Right forelimb (tissue), 1 donor: ENCODE measurements around the gene IL36A.

ENCODE experiments used
- DNase-seq: peaks from one replicate; pipeline ENCODE4 v3.0.0-alpha.2; 2018

The IL36A gene, protein sequence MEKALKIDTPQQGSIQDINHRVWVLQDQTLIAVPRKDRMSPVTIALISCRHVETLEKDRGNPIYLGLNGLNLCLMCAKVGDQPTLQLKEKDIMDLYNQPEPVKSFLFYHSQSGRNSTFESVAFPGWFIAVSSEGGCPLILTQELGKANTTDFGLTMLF

DNA sequence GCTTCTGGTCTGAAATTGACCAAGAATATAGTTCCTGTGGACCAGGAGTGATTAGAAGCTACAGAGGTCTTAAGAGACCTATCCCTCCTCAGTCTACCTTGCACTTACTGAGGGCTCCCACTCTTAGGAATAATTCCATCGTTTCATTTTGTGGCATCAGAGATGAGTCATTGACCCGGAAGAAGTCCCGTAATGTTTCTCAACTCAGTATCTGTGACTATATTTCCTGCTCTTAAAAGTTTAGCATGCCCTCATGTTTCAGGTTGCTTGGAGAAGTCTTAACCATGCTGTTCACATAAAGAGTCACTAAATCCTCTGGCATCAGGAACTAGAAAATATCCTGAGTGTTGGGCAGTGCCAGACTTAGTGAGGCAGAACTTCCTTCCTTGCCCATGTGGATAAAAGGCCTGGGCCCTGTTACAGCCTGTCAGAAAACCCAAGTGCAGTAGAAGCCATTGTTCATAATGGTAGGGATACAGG lies at the start of gene IL36A:
IL36A (plus strand) TSS at position 430 of the 480 bp plus-strand sequence. CDS start 413 bp downstream, outside the sequence.
- no peak for DNase-seq

DNA sequence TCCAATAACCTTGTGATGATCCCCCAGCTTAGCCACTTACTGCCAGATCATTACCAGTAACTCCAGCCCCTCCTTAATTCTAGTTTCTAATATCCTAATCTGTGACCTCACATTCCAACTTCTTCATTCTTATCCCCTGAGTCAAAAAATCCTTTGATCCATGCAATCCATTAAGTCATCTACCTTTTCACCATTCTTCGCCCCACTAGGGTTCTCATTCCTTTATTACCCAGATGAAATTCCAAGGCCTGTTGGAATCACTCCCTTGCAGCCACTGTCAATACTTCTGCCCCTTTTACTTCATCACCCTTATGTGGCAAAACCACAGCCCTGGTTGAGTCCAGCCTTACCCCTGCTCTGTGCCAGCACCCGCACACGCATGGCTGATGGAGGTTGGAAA lies 47.7 kb upstream of the IL36A start:
- DNase-seq: no peak

DNA sequence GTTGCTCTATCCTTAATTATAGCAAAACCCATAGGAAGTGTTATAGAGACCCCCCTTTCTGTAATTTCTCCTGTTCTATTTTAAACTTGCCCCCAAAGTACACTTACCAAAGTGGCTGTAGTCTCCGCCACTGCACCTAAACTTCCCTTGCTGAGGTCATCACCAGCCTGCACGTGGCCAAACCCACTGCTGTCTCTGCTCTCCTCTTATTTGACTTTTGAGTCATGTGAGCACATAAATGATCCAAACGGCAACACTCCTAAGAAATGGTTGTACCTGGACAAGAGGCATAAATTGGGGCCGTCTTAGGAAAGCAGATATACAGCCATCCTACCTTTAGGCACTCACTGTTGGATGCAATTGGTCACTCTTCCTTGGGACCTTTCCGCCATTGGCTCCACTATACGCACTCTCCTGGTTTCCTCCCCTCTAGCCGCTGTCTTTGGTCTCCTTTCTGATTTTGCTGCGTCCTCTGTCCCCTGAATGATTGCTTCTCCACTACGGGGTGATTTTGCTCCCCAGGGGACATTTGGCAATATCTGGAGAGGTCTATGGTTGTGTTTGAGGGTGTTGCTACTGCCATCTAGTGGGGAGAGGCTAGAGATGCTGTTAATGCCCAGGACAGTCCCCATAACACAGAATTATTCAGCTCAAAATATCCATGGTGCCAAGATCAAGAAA lies 46.7 kb upstream of the IL36A start:
- no peak for DNase-seq

DNA sequence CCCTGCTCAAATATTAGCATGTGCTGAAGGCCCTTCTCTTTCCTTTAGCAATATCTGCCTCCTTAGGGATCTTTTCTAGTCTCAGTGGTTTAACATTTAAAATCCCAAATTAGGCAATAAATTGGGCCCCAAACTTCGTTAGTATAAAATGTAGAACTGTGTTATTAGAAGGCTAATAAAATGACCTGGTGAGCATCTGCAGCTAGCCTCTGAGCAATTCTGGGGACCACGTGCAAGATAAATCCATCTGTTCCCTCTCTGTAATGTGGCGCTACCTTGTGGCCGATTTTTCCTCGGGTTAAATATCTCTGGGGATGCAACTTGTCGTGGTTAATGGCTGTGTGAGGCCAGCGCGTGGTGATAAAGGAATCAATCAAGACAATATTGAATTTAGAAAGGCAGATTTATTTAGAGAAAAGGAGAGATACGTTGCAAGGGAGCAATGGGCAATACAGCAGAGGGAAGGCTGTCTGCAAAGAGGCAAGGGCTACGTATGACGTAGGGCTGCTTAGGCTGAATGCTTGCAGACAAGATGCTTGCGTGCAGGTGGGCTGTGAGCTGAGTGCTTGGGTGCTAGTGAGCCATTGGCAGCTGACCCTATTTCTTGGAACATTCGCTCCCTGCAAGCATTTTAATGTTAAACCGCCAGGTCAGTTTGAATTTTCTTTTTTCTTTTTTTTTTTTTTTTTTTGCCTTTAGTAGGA lies 46.0 kb upstream of the IL36A start:
- no peak for DNase-seq

DNA sequence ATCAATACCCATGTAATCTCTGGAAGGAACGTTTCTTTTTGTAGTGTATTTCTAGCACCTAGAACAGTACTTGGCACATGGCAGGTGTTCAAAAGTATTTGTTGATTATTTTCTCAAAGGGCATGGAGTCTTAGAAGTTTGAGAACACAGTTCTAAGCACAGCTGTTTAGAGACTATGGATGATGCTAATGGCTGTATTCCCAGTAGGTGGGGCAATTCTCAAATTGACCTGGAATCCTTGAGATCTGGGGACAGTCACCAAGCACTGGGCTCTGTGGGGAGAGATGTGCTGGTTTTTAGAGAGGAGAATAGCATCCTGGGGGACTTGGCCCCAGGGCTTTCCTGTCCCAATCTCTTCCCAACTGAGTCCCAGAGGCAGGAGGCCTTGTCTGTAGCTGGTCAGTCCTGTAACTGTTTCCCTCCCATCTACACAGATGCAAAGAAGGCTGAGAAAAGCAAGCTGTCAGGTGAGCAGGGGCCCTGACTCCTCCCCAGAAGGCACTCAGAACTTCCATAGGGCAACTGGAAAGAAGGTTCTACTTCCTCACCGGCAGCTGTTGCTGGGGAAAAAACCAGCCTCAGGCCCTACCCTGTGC lies 44.9 kb upstream of the IL36A start:
- DNase-seq: no peak

DNA sequence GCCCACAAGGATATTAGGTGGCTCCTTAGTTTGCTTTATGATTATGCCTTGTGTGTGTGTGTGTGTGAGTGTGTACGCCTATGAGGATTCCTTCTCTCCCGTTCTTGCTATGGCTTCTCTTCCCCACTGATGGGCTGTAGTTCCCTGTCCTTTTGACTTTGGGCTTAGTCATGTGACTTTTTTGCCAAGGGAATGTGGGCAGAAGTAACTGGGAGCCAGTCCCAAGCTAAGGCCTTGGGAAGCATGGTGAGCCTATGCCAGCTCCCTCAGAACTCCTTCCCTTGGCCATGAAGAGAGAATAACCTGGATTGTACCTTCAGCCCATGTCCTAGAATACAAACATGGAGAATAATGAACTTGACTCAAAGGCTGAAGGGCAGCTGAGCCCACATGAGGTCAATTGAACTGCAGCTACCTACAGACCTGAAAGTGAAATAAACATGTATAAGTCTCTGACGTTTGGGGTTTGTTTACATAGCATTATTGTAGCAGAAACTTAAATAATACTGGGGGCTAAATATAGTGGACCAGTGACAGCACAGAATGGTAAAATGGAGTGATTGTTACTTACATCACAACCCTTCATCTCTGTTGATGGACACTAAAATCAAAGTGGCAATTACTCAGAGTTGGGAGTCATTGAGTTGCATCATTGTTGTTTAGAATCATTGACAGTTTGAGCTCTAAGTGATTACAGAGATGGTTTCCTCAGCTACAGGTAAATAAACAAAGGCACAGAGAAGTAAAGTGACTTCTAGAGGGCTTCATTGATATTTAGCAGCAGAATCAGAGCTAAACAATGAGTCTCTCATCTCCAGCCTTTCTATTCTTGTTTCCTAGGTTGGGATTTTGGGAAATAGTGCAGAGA lies 42.7 kb upstream of the IL36A start:
- DNase-seq: no peak

DNA sequence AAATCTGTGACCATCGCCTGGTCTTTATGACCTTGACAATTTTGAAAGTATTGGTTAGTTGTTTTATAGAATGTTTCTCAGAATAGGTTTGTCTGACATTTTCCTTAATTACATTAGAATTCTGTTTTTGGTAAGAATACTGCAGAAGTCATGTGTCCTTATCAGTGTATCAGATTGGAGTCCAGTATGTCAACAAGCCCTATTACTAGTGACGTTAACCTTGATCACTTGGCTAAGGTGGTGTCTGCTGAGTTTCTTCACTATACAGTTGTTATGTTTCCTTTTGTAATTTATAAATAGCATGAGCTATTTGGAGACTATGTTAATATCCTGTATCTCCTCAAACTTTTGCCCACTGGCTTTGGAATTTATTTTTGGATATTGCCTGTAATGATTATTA lies 38.2 kb upstream of the IL36A start:
- DNase-seq: no peak

DNA sequence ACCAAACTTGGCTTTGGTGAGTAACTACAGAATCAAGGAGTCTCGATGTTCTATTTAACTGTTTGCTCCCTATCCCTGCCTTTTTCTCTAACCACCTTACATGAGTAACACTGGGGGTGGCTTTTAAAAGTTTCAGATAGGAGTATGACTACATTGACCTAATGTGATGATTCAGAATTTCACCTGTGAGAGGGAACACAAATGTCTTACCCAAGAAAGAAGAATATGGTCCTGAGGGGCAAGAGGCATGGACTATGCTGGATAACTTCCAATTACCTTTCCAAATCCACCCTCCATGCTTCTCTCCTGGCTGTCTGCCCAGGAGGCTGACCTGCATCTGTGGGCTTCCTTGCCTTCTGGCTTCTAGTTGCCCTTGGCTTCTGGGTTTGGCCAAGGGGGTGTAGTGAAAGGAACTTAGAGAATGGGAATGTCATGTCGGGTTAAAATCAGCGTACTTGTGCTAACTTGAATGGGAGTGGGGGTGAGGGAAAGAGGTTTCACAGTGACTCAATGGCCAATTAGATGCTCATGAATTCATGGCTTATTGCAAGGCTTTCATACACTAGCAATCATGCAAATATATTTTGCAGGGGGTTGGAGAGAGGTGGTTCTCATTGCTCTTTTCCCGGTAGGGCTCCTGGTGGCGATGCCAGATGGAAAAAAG lies 32.7 kb upstream of the IL36A start:
- DNase-seq: no peak

DNA sequence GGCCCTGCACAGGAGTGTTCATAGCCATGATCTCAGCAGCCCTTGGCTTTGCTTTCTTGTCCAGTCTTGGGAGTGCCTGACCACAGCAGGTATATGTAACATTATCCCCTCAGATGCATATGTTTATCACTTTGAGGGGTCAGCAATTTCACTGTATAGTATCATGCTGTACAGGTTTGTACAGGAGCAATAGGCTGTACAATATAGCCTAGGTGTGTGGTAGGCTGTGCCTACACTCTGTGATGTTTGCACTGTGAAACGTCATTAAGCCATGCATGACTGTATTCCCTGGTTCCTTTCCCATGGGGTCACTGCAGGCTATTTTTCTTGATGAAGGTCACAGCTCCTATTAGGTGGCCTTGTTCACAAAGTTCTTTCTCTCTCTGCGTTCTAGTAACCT lies 32.1 kb upstream of the IL36A start:
- no peak for DNase-seq

DNA sequence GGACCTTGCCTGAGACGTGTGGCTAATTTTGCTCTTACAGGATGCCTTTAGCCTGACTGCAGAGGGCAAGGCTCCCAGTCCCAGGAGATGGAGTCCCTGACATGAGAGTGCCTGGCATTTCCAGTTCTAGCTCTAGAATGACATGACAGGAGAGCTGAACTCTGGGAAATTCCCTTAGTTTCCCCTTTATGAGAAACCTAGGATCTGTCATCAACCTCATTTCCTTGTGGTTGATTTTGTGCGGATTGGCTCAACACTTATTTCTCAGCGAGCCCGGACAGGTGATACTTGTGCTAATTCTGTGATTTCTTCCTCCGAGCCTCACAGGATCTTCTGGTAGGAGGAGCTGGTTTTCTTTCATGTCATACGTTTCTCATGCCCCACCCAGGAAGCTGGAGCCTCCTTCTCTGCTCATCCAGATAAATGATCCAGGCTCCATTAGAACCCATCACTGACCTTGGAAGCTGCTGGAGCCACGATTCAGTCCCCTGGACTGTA lies 27.7 kb upstream of the IL36A start, which contains the start of gene IL36G:
IL36G (plus strand) TSS at position 448 of the 498 bp plus-strand sequence. CDS start 633 bp downstream, outside the sequence.
- DNase-seq: no peak

DNA sequence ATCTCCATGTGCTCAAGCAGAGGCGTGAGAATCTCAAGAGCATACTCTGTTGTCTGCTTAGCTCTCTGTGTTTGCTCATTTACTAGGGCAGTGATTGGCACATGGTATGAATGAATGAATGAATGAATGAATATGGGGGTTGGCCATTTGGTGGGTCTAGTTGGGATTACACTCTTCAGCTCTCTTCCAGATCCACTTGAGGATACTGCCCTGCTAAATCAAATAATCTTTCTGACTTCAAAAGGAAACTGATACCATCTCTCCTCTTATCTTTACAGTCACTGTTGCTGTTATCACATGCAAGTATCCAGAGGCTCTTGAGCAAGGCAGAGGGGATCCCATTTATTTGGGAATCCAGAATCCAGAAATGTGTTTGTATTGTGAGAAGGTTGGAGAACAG lies 25.5 kb upstream of the IL36A start:
- DNase-seq: no peak

DNA sequence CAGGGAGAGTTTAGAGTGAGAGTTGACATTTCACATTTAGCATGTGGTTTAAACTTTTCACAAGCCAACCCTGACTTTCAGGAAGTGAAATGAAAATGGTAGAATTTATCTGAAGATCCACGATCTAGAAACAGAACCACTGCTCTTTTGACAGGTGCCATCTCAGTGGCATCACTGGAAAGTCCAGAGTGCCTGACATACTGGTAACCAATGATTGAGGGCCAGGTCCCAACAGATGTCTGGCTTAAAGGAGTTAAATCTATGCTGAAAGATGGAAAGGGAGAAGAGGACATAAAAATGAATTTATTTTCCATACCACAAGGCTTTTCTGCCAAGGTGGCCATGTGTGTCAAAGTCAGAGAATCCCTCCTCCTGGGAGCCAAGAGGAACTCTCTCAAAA lies 24.7 kb upstream of the IL36A start:
- DNase-seq: no peak

DNA sequence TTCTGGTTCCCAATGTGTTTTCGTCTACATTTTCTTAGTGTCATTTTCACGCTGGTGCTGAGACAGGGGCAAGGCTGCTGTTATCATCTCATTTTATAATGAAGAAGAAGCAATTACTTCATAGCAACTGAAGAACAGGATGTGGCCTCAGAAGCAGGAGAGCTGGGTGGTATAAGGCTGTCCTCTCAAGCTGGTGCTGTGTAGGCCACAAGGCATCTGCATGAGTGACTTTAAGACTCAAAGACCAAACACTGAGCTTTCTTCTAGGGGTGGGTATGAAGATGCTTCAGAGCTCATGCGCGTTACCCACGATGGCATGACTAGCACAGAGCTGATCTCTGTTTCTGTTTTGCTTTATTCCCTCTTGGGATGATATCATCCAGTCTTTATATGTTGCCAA lies 20.2 kb upstream of the IL36A start:
- DNase-seq: no peak

DNA sequence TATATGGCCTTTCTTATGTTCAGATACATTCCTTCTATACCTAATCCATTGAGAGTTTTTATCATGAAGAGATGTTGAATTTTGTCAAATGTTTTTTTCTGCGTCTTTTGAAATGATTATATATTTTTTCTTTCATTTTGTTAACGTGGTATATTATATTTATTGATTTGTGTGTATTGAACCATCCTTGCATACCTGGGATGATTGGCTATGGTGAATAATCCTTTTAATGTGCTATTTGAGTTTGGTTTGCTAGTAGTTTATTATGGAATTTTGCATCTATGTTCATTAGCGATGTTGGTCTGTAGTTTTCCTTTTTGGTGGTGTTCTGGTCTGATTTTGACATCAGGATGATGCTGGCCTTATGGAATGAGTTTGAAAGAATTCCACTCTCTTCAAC lies 15.6 kb upstream of the IL36A start:
- no peak for DNase-seq

DNA sequence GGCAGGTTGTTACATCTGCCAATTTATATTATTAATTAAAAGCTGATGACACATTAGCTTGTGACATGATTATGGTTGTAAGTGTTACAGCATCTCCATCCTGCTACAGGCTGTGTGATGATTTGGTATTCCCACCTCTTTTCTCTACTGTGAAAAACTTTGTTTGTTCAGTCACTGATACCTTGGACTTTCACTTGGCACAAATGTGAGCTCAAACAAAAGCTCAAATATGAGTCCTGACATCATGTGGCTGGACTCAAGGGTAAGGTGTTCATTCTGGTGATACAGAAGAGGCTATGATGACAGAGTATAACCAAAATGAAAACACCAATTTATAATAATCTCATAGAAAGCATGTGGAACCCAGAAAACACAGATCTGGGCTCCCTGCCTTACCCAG lies 11.4 kb upstream of the IL36A start:
- DNase-seq: no peak

DNA sequence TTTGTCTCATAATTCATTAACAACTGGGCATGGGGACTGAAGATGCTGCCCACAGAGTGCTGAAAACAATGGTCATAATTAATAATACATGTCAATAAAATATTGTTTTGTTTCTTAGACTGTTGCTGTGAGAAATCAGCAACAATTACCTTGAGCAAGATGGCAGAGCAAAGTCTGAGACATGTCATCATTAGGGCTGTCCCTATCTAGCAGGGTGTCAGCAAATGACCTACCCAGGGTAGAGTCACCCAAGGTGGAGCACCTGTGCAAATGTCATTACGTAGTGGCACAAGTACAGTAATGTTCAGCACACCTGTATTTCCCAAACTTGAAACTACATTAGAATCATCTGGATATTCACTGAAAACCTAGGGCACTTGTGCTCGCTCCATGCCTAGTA lies 10.6 kb upstream of the IL36A start:
- no peak for DNase-seq

DNA sequence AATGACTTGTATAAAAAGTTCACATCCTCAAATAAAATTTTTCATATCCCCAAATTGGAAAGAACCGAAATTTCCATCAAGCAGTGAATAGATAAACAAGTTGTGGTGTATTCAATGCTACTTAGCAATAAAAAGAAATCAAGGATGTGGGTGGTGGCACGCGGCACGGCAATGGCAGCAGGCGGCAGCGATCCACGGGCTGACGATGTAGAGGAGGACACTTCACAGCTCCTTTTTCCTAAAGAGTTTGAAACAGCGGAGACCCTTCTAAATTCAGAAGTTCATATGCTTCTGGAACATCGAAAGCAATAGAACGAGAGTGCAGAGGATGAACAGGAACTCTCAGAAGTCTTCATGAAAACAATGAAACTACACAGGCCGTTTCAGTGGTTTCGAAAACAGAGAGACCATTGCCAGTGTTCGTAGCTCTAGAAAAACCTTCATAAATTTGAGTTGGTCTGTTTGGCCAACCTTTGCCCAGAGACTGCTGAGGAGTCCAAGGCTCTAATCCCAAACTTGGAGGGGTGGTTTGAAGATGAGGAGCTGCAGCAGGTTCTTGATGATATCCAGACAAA lies 9.8 kb upstream of the IL36A start:
- DNase-seq: no peak

DNA sequence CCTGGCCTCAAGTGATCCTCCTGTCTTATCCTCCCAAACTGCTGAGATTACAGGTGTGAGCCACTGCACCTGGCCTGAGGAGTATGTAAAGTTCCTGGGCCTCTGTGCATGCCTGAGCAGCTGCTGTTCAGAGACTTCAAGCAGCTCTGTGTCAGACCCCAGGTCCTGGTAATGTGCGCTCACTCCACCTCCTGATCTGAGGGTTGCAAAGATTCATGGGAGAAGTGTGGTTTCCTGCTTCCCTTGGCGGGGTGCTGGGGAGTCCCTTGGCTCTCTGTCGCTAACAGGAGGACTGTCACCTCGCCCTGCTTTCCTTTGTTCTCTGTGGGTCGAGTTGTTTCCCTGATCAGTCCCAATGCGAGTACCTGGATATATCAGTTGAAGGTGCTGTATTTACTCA lies 8.6 kb upstream of the IL36A start:
- DNase-seq: no peak

DNA sequence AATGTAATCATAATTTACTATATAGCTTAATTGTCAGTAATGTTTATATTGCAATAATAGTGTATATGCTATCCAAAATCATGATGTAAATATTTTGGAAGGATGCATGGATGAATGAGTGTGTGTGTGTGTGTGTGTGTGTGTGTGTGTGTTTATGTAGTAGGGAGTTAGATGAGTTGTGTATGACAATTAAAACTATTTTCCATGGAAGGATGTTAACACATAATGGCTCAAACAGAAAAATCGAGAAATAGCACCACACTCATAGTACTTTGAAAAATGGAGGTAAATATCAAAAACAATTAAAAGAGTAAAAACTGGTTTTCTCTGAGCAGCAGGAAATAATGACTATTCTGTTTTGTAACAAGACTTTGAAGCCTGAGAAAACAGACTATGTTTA lies 8.1 kb upstream of the IL36A start:
- no peak for DNase-seq

DNA sequence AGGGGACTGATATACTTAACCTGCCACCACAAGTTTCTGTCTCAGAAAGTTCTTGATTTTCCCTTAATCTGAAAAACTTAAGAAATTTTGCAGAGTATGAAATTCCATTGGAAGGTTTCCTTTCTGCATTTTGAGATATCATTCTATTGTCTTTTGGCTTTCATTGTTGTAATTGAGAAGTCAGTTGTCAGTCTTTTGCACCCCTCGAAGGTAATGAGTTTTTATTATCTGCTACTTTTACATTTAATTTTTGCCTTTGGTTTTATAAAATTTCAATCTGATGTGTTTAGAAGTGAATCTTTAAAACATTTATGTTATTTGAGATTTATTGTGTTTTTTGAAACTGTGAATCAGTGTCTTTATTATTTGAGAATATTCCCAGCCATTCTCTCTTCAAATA lies 4.8 kb upstream of the IL36A start:
- DNase-seq: no peak

DNA sequence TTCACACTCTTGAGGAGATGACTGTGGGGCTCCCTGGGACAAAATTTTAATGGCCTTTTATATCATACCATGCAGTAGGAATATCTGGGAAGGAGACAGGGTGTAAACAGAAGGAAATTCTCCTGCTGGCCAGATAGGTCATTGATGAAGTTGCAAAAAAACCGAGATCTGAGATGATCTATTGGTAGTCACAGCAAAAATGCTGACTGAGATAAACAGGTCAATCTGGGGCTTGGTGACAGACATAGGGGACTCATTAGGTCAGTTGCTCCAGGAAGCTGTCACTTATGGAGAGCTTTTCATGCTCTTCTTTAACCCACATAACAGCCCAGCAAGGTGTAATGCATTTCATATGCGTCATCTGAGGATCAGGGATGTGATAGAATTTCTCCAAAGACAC lies 2.6 kb upstream of the IL36A start:
- DNase-seq: no peak

DNA sequence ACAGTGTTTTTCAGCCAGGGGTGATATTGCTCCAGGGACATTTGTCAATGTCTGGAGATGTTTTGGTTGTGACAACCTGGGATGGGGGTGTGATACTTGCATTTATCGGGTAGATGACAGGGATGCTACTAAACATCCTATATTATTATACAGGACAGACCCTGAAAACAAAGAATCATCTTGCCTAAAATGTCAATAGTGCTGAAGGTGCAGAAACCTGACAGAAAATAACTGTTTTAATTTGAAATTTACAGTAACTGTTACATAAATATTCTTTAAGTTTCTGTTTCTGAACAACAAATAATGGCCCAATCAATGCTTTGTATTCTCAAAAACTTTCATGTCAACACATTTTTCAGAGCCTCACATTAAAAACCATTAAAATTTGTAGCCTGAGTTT lies 2.0 kb downstream of the IL36A start:
- no peak for DNase-seq
